Activated gamma-delta T cell treated with Interleukin-2 at 50 U/mL for 16 hours (primary cell): Measurements from ENCODE around the gene CXXC1.
A peak's percentile ranks its signal among the peaks of the same experiment; 100 is the strongest.
"Not testable (repeated sequence)": the region's sequence is repeated elsewhere in the genome, so short reads cannot be mapped to it uniquely, and the experiment has no call there.

Experiments
- DNase-seq: peaks from one replicate; pipeline ENCODE4 v3.0.0-alpha.2; 2020

The CXXC1 gene

DNA sequence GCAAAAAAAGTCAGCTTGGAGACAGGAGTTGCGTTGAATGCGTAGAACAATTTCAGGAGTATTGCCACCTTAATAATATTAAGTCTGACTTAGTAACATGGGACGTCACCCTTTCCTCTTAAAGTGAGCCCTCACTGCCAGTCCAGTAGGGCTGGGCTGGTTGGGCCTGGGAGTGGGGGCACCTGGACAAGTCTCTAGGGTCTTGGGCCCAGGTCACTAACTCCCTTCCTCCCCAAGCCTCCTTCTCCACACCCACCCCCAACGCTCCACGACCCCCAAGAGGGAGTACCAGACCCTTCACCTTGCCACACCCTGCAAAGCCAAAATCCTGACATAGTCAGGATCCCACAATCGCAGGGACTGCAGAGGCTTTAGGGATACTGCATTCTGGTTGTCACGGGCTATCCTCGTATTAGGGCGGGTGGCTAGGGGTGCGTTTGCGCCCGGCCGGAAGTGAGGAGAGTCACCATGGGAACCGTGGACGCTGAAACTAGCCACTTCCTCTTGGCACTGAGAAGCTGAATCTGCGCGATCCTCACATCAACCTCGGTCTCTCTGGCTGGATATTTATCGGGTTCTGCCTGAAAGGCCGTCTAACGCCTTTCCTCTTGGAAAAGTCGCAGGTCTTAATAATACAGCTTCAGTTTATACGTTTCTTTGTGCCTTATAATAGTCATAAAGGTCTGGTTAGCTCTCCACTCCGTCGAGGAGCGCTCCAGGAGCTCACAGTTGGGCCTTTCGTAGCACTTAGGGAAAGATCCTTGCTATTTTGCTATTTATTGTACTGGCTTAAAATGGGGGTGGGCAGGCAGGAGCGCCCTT is 10.3 kb upstream of the CXXC1 start:
- DNase-seq, result peak; percentile 64

DNA sequence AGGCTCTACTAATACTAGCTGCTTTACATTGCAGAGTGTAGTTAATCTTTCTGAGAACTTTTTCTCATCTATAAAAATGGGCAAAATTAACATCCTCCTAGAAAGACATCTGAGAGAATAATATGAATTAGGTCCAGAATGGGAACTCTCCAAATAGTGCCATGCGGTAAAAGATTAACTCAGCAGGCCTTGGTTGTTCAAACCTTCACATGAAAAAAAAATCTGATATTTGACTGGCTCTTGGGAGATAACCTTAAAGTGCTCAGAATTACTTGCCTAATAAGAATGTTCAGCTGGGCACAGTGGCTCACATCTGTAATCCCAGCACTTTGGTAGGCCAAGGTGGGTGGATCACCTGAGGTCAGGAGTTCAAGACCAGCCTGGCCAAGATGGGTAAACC is 5.5 kb upstream of the CXXC1 start:
- DNase-seq, result no peak

DNA sequence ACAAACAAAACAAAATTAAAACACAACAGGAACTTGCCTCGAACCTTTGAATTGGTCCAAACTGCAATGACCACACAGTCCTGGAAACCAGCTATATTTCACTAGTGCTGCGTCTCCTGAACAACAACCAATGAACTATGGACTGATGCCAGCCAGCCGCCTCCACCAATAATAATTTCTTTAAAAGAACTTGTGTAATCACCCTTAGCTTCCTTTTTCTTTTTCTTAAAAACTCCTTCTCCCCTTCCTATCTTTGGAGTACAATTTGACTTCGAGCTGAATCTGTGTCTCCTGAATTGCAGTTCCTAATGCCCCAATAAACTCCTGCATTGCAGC is 1.6 kb upstream of the CXXC1 start:
- no peak for DNase-seq

DNA sequence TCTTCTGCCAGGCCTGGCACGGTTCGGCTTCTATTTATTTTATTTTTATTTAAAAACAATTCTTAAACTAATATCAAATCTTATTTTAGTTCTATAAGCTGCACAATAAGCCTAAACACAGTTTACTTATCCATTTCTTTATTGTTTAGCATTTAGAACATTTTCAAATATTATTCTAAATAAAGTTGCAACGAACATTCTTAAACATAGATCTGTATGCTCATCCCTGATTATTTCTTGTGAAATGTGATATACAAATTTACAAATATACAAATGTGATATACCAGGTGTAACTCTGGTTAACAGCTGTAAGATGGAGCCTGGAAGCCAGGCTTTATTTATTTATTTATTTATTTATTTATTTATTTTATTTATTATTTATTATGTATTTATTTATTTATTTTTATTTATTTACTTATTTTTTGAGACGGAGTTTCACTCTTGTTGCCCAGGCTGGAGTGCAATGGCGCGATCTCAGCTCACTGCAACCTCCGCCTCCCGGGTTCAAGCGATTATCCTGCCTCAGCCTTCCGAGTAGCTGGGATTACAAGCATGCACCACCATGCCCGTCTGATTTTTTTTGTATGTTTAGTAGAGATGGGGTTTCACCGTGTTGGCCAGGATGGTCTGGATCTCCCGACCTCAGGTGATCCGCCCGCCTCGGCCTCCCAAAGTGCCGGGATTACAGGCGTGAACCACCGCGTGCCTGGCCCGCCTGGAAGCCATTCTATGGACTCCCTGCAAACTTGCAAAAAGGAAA is 1.0 kb upstream of the CXXC1 start:
- DNase-seq, result not testable (repeated sequence)

DNA sequence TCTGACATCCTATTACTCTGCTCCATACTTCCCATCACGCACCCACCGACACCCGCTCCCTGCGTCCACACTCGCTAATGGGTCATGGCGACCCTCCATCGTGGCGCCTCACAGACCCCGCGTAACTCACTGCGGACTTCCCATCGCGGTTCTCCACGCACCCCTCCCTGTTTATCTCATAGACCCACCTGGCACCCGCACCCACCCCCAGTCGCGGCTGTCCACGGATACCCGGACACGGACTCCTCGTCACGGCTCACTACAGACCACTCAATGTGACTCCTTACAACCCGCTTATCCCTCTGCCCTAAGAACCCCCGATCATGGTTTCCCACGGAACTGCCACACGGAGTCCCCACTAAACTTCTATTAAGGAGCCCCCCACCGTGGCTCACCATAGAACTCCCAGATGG is 458 bp downstream of the CXXC1 start:
- DNase-seq, result no peak

DNA sequence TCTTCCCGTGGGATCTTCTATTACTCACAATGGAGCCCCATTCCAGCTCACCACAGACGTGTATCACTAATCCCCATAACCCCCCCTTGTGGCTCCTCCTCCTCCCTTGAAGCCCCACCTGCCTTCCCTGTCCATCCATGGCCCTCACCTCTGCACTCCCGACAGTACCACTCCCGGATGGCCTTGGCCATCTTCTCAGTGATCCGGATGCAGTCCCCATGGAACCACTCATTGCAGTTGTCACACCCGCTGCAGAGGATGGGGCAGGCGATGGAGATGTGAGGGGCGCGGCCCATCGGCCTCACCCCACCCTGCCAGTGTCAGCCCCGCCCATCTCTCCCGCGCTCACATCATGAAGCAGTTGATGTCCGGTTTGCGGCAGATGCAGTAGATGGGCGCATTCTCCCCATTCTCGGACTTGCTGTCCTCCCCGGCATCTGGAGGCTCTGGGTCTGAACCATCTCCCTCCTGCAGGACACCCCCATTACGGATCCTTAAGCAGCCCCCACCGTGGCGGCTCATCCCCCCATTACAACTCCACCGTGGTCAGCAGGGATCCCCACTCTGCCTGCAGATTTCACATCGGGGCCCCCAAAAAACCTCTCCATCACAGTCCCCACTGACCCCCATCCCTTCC is 983 bp downstream of the CXXC1 start:
- no peak for DNase-seq

DNA sequence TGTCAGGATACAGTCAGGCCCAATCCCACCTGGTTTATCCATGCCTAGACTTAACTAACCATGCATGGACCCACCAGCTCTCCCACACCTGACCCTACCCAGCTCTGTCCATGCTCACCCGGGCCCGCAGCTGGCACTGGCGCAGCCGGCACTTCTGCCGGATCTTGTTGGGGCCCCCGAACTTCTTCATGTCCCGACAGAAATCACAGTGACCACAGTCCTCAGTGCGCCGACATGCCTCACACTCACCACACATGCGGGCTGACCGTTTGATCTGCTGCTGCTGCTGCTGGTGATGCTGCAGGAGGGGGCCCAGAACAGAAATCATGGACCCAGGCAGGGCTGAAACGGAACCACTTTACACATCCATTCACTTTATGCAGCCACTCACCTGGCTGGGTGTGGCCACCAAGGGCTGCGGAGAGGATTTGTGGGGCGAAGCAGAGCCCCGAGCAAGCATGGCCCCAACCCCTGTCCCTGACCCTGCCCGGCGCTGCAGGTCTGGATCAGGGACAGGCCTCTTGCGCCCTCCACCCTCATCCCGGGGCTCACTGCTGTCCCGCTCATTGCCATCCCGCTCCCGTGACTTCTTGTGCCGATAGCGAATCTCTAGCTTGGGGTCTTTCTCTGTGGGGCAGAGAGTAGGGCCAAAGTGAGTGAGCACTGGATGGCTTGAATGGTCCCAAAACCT is 1.7 kb downstream of the CXXC1 start:
- no peak for DNase-seq

DNA sequence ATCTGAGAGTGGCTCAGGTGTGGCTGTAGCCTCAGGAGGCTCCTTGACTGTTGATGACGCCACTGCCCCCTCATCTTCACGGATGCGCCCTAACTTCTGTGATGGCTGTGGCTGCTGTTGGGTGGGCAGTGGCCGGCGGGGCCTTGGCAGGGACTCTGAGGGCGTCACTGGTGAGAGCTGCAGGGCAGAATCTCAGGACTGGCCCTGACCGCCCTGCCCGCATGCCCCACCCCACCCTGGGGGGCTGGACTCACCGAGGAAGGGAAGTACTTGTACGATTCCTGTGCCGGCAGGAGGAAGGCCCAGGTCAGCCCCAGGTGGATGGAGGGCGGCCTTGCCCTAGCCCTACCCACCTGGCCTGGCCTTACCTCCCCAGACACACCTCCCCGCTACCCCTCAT is 2.4 kb downstream of the CXXC1 start:
- no peak for DNase-seq

DNA sequence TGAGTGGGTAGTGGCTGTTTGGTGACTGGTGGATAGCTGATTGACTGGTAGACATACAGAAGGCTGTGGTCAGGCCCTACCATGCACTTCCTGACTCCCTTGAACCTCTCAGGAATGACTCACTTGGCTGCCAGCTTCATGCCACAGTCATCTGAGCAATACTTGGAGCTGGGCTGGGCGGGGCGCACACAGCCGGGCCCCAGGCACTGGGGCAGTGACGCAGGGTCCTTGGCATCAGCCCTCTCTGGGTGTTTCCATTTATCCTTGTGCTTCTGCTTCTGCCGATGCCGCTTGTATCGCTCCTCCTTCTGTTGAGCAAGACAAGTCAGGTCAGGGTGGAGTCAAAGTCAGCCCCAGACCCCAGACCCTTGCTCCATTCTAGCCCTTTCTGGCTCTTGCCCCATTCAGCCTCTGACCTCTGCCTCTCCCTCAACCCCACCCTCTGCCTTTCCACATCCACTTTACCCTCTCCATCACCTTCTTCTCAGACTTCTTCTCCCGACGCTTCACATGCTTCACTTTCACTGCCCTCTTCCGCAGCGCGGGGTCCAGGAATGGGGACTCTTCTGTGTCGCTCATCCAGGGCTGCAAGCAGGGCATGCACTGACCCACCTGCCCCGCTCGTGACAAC is 3.1 kb downstream of the CXXC1 start:
- DNase-seq, result no peak

DNA sequence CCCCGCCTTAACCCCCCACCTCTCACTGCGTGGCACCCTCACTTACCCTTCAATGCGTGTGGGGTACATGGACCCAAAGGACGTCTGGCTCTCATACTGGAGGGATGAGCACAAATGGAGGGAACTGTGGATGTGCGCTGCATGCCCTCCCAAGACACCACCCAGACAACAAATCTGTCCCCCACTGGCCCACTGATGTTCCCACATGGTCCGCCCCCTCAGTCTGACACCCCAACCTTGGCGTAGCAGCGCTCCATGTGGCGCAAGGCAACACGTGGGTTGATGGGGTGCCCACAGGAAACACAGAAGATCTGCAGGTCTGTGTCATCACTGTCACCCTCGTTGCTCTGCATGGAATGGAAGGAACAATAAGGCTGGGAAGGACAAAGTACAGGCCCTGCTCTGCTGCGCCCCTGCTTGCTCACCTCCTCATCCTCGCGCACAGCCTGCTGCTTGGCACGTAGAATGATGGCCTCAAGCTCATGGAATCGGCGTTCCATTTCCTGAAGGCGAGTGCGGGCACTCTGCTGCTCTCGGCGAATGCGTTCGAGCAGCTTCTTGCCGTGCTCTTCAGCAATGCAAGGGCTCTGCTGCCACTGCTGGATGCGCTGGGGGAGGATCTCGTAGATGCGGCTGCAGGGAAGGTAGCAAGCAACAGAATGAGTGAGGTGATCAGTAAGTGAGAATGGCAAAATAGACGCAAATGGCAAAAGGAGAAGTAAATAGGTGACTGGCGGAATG is 3.9 kb downstream of the CXXC1 start:
- DNase-seq, result no peak

DNA sequence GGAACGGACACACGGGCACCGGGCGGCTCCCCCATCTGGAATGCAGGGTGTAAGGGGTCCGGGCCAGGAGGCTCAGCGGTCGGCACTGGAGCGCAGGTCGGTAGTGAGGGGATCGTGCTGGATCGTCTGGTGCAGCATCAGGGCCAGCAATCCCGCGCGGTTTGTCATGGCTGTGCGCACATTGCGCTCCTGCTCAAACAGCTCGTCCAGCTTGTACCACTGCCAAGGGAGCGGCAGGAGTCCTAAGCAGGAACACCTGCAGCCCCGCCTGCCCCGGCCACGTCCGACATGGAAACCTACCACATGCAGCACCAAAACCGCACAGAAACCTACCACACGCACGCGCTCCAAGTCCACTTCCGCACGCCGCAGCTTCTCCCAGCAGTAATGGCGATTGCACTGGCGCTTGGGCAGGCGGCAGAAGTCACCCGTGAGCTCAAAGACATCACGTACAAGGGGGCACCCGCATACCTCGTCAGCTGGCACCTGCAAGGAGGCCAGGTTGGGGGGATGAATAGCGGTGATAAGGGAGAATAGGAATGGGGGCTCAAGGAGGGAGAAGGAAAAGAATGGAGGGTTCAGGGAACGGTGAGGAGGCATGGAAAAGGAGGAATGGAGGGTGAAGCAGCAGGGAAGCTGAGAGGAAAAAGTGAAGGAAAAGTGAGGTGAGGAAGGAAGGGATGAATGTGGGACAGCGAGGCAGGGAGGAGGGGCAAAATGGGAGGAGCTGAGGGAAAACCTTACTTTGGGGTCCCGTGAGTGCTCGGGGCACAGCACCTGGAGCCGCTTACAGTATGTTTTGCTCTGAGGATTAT is 4.8 kb downstream of the CXXC1 start:
- no peak for DNase-seq

DNA sequence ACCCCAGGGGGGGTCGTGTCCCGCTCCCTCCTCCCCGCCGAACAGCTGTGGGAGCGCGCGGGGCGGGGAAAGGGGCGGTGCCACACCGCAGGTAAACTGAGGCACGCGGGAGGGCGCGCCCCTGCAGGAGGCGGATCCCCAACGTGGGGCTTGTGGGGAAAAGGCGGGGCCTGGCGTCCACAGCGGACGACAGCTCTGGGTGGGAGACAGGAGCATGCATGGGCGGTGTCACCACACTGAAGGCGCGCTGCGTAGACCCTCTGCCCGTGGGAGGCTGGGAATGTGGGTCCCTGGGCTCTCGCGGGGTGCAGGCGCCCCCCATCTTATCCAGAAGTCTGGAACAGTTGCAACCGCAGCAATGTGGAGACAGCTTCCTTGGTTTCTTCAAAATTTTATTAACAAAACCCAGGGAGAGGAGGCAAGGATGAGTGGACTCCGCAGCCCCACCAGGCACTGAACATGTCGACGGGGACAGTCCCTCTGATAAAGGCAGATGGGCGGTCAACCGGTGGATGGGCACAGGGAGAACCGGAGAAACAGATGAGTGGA is 5.4 kb downstream of the CXXC1 start:
- no peak for DNase-seq

DNA sequence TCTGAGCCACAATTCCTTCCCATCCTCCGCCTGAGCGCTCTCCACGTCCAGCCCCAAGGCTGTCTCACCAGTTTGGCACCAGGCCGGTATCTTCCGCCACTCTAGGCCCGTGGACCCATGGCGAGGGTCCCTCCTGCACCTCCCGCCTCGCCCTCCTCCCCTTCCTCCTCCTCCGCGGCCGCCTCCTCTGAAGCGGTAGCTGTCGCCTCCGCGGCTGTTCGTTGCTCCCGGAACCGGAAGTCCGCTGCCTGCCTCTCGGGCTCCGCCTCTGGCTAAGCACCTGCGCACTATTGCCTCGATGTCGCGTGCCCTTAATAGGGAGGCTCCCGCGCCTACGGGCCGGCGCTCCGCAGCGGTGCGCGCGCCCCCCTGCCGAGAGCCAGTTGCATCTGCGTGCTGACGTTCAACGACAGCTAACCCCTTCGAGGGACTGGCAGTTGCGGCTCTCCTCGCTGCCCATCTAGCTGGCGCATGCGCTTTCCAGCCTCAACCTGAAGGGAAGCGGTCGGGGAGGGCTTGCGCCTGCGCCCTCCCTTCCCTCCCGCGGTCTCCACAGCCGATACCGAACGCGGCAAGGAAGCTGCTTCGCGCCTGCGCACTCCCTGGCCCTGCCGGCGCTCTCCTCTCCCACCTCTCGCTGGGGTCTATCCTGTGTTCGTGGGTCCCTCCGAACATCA is 6.1 kb downstream of the CXXC1 start, which contains the start of gene MBD1:
TSS of gene MBD1 (minus strand) at position 229 of the 677 bp plus-strand sequence. CDS start 1,531 bp downstream, outside the sequence.
- peak; percentile 95 for DNase-seq

DNA sequence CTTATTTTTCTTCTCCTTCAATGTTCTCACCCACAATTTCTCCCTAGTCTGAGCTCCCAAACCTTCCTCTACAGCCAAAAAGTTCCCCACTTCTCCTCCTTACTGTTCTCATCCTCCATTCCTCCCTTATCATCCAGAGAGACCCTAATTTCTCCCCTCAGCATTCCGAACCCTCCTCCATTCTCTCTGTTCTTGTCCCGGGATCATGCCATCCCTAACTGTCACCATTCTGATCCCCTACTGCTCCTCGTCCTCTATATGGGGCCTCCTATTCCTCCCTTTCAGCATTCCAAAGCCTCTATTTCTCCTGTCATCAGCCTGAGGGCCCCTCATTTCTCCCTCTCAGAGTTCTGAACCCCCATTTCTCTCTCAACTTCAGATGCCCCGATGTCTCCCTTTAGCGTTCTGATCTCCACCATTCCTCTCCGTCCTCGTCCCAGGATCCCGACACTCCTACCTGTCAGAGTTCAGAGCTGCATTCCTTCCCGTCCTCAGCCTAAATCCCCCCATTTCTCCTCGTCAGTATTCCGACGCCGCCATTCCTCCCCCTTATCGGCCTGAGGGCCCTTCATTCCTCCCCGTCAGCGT is 6.7 kb downstream of the CXXC1 start:
- DNase-seq, result no peak

DNA sequence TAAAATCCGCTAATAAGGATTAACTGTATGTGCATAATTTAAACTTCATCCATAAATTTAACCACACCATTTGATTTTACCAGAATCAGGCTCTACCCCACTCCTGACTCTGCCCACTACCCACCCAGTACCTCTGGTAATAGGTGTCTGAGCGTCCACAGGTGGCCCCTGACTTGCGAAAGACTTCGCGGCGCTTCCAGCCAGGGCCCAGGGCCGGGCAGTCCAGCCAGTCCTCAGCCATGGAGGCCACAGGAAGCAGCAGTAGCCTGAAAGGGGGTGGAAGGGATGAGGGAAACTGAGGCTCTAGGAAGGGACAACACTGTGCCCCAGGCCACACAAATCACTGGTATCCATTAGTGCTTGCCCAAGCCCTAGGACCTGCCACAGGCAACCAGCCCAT is 7.7 kb downstream of the CXXC1 start:
- DNase-seq, result no peak

DNA sequence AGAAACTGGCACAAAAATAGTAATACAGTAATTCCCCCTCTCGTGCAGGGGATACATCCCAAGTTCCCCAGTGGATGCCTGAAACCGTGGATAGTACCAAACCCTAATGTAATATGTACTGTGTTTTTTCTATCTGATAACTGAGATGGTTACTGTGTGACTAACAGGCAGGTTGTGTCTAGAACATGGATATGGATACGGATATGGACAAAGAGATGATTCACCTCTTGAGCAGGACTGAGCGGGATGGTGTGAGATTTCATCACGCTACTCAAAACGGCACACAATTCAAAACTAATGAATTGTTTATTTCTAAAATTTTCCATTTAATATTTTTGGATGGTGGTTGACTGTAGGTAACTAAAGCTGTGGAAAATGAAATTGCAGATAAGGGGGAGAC is 9.6 kb downstream of the CXXC1 start:
- no peak for DNase-seq

DNA sequence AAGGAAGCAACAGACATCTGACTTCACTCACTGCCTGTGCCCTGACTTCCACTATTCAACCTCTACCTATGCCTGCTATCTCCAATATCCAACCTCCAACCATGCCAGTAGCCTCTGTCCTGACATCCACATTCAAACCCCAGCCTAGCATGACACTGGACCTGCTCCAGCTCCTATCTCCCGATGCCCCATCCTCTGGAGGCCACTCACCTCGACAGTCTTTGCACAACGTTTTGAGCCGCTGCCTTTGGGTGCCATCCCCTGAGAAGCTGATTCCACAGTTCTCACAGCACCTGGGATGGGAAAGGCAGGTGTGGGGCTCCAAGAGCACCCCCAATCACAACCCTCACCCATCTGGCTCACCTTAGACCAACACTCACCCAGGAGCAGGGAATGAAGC is 11.0 kb downstream of the CXXC1 start:
- DNase-seq, result no peak

DNA sequence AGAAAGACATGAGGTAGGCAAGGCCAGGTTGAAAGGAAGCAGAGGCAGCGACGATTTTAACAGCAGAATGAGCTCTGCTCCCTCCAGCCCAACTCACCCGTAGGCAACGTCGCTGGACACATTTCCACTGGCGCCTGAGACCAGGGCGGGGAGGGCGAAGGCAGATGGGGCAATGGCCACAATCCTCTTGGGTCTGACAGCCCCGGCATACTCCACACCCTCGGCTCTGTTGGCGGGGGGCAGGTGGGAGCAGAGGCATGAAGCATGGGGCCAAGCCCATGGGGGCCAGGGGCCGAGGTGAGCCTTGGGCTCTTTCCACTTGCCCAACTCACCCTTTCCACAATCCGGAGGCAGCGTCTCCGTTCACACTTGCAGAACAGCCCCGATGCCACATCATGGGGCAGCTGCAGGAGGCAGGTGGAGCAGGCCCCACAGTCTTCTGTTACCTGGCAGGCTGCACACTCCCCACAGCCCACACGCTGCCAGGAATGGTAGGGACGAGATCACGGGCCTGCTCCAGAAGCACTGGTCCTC is 11.9 kb downstream of the CXXC1 start:
- no peak for DNase-seq

DNA sequence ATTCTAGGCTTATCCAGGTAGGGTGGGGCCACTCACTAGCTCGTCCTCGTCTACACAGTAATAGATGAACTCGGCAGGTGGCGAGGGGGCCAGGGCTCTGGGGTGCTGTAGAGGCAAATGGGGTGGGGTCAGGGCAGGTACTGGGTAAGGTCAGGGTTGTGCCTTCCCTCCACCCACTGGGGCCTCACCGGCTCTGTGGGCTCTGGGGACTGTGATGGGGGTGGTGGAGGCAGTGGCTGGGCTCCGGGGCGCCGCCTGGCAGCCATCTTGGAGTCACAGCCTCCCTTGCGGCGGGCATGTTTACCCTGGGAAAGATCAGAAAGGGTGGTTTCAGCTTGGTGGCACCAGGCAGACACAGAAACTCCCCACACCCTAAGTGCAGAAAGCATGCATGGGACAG is 12.6 kb downstream of the CXXC1 start:
- no peak for DNase-seq

DNA sequence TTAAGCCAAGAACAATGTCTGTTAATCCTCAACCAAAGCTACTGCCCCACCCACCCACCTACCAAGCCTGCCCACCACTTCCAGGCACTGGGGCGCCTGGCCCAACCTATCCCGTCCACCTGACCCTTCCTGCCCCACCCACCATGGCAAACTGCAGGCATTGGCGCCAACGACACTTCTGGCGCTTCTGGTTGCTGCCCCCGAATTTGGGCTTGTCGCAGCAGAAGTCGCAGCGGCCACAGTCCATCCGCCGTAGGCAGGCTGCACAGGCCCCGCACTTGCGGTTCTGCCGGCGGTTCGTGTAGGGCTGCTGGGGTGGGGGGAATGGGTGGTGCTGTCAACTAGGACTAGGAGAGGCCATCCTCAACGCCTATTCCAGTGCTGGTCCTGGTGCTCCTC is 13.4 kb downstream of the CXXC1 start:
- DNase-seq, result no peak
